Psoas muscle (tissue), 8 donors: ENCODE measurements around the gene DNAL1. TPM values are rescaled to one million over a fixed set of nuclear protein-coding genes. Genes with fewer than 3 reads are reported as not detected.
"Not testable (repeated sequence)": the region's sequence is repeated elsewhere in the genome, so short reads cannot be mapped to it uniquely, and the experiment has no call there.

ENCODE experiments used
- ATAC-seq, 4 donors: fragments of 200-7000 bp; cut with Tn5 transposase; one replicate each; pipeline ENCODE4 v1.9.1; 2020; ENCODE audit warnings: moderate library complexity in 3 of 4, mild to moderate bottlenecking in 2 of 4
- DNase-seq, 2 donors: peaks; one replicate each; pipeline ENCODE4 v3.0.0-alpha.2; 2020
- H3K27ac ChIP-seq: fragments of 200-600 bp; one replicate; pipeline ENCODE4 v1.8.0; 2022
- H3K27me3 ChIP-seq, 3 donors: fragments of 200-600 bp in 1 of 3; one replicate each; pipeline versions ENCODE4 v1.6.1 to v1.8.0; 2013 to 2022; ENCODE audit warnings: low read length in 2 of 3, mild to moderate bottlenecking in 2 of 3, moderate library complexity in 1 of 3; ENCODE audit not compliant: insufficient read depth in 3 of 3
- H3K36me3 ChIP-seq, 2 donors: fragments of 200-600 bp in 1 of 2; one replicate each; pipeline versions ENCODE4 v1.6.1 to v1.8.0; 2013 to 2022; ENCODE audit warnings: low read depth in 1 of 2, mild to moderate bottlenecking in 1 of 2, moderate library complexity in 1 of 2; ENCODE audit not compliant: insufficient read depth in 1 of 2
- H3K4me1 ChIP-seq: fragments of 200-600 bp; one replicate; pipeline ENCODE4 v1.8.0; 2022
- H3K4me3 ChIP-seq: fragments of 200-600 bp; one replicate; pipeline ENCODE4 v1.8.0; 2022; ENCODE audit warnings: mild to moderate bottlenecking
- H3K9me3 ChIP-seq: fragments of 200-600 bp; one replicate; pipeline ENCODE4 v1.8.0; 2022
- CTCF ChIP-seq: fragments of 200-600 bp; IDR thresholded peaks from one replicate; pipeline ENCODE4 v1.8.0; 2022; ENCODE audit warnings: antibody characterized with exemption
- WGBS, 3 donors: extraction: QIAGEN DNeasy Blood & Tissue Kit; methylation state at CpG; one replicate each; pipeline versions ENCODE4 v1.1.6 to v1.1.7; 2013; 5-methylcytosine and 5-hydroxymethylcytosine counted together
- intact Hi-C, 2 donors: fragments of 100-400 bp; cut with DNase I; formaldehyde crosslinking; loops; one replicate each; pipeline versions ENCODE4 v1.11.0 to v1.14.2; 2022
- polyA plus RNA-seq, 3 donors: library from polyadenylated mRNA; stranded (reverse); fragments of 200-250 nt; gene quantifications; one replicate each; pipeline ENCODE4 v1.2.3, GENCODE V29; 2013
- total RNA-seq, 4 donors: library from RNA; stranded (reverse); fragmentation: NEBNext Ultra II Directional in 2 of 4; extraction: Animal tissue kit (Norgen Biotek cat#: 25700) in 2 of 4; gene quantifications; one replicate each; pipeline versions ENCODE4 v1.2.1 to v1.2.4, GENCODE V29; 2021 to 2023
- donor health status: healthy with polysubstance abuse.
- donor health status: DM: no; HTN: no; CAD: no; lungs with moderate emphysema.
- donor health status: Bipolar disorder and iron deficiency.
- donor health status: healthy.
- donor health status: DM: yes; HTN: yes; CAD: no.
- donor health status: DM: no; HTN: no; CAD: no.
- donor health status: DM: no; HTN: no; CAD: no.
- donor health status: DM: yes; HTN: yes; CAD: no.

DNAL1 gene
- total and polyA plus RNA-seq, 7 donors, result 4.3 to 20.0 (median 6.4) TPM

- intact Hi-C loops, result no loop called here
- DNase-seq (no peak), ATAC-seq (no peak)
- 88 to 94% (median 94%) methylated on average over 2 of the region's 2 CpGs for WGBS, 3 donors
- Histone ChIP-seq H3K27ac (no peak overlapping the region), H3K4me1 (no peaks in the 10 kb centered on the region), H3K9me3 (no peaks in the 10 kb centered on the region), H3K36me3 (peaks cover 0 to 20% of the 10 kb centered on the region in 2 donors), H3K27me3 (no peaks in the 10 kb centered on the region), H3K4me3 (no peak overlapping the region)
- TF ChIP-seq CTCF, result no peak
Observed at GRCh38 chr14:73696466-73697400, 51.9 kb downstream of the DNAL1 start.

GRCh38 chr14:73700325-73700724 is 55.5 kb downstream of the DNAL1 start:
- Histone ChIP-seq H3K27ac (no peak overlapping the region), H3K9me3 (no peaks in the 10 kb centered on the region), H3K4me1 (no peaks in the 10 kb centered on the region), H3K27me3 (no peaks in the 10 kb centered on the region), H3K36me3 (peaks cover 0 to 9% of the 10 kb centered on the region in 2 donors), H3K4me3 (no peak overlapping the region)
- 38 to 95% (median 94%) methylated on average over 1 of the region's 1 CpG for WGBS, 3 donors
- DNase-seq, result no peak
- TF ChIP-seq CTCF, result no peak
- no peak for ATAC-seq
- intact Hi-C loops, result no loop called here

- ATAC-seq, H3K27ac ChIP-seq, H3K36me3 ChIP-seq, H3K4me3 ChIP-seq, intact Hi-C loops, H3K9me3 ChIP-seq, H3K27me3 ChIP-seq, DNase-seq: not testable (repeated sequence)
- 88 to 89% (median 88%) methylated on average over 1 to 4 of the region's 4 CpGs for WGBS, 3 donors
- H3K4me1 ChIP-seq, result peaks cover 15% of the 10 kb centered on the region
Observed at GRCh38 chr14:73708076-73708475, 63.3 kb downstream of the DNAL1 start.

- Histone ChIP-seq H3K4me3 (no peak overlapping the region), H3K4me1 (peaks cover 22% of the 10 kb centered on the region), H3K9me3 (no peaks in the 10 kb centered on the region), H3K36me3 (no peaks in the 10 kb centered on the region), H3K27ac (no peak overlapping the region), H3K27me3 (no peaks in the 10 kb centered on the region)
- ATAC-seq (no peak), DNase-seq (no peak)
- 91 to 96% (median 92%) methylated on average over 8 of the region's 8 CpGs for WGBS, 3 donors
- intact Hi-C loops, result loop anchor here in 1 of 2 donors (5.0 kb wide), 1 partner anchor 68 kb away; the partner anchor contains the start of gene DNAL1
- TF ChIP-seq CTCF, result no peak
Observed at GRCh38 chr14:73709904-73710469, 65.2 kb downstream of the DNAL1 start.

- H3K9me3 ChIP-seq, result no peaks in the 10 kb centered on the region
- no peak overlapping the region for H3K4me3 ChIP-seq
- TF ChIP-seq CTCF, result no peak
- intact Hi-C loops, result loop anchor here in 1 of 2 donors (5.0 kb wide), 1 partner anchor 68 kb away; the partner anchor contains the start of gene DNAL1
- H3K27me3 ChIP-seq, result no peaks in the 10 kb centered on the region
- ATAC-seq, result no peak
- peaks cover 0 to 7% of the 10 kb centered on the region in 2 donors for H3K36me3 ChIP-seq
- no peak for DNase-seq
- H3K27ac ChIP-seq, result no peak overlapping the region
- H3K4me1 ChIP-seq, result peaks cover 22% of the 10 kb centered on the region
- WGBS, 3 donors, result 86 to 97% (median 95%) methylated on average over 5 of the region's 5 CpGs
Observed at GRCh38 chr14:73710737-73711136, 66.0 kb downstream of the DNAL1 start.
